Subcutaneous abdominal adipose tissue (tissue), 5 donors: Measurements from ENCODE around the gene TRH.
"Not testable (repeated sequence)": the region's sequence is repeated elsewhere in the genome, so short reads cannot be mapped to it uniquely, and the experiment has no call there.

Experiments used
- H3K27ac ChIP-seq: one replicate; pipeline ENCODE4 v1.7.0; 2013; ENCODE audit warnings: low read depth, mild to moderate bottlenecking, inconsistent platforms, low read length, moderate library complexity
- H3K27me3 ChIP-seq, 5 donors: one replicate each; pipeline ENCODE4 v1.7.0; 2013; ENCODE audit warnings: low read length in 5 of 5, inconsistent platforms in 1 of 5; ENCODE audit not compliant: control insufficient read depth in 5 of 5, insufficient read depth in 4 of 5
- H3K36me3 ChIP-seq, 5 donors: one replicate each; pipeline ENCODE4 v1.7.0; 2013; ENCODE audit warnings: low read length in 5 of 5; ENCODE audit not compliant: control insufficient read depth in 5 of 5, insufficient read depth in 5 of 5
- H3K4me1 ChIP-seq, 5 donors: one replicate each; pipeline ENCODE4 v1.7.0; 2013; ENCODE audit warnings: low read length in 5 of 5, mild to moderate bottlenecking in 3 of 5, moderate library complexity in 1 of 5; ENCODE audit not compliant: control insufficient read depth in 5 of 5, insufficient read depth in 5 of 5
- H3K4me3 ChIP-seq, 5 donors: one replicate each; pipeline ENCODE4 v1.7.0; 2013; ENCODE audit warnings: low read length in 5 of 5, low read depth in 1 of 5
- H3K9ac ChIP-seq, 5 donors: one replicate each; pipeline ENCODE4 v1.7.0; 2013; ENCODE audit warnings: low read length in 5 of 5, mild to moderate bottlenecking in 4 of 5, moderate library complexity in 3 of 5
- H3K9me3 ChIP-seq, 5 donors: one replicate each; pipeline ENCODE4 v1.7.0; 2013; ENCODE audit warnings: low read length in 5 of 5; ENCODE audit not compliant: control insufficient read depth in 5 of 5
- donor health status: healthy.
- donor health status: healthy.
- donor health status: healthy.
- donor health status: healthy.
- donor health status: healthy.

Gene TRH

DNA sequence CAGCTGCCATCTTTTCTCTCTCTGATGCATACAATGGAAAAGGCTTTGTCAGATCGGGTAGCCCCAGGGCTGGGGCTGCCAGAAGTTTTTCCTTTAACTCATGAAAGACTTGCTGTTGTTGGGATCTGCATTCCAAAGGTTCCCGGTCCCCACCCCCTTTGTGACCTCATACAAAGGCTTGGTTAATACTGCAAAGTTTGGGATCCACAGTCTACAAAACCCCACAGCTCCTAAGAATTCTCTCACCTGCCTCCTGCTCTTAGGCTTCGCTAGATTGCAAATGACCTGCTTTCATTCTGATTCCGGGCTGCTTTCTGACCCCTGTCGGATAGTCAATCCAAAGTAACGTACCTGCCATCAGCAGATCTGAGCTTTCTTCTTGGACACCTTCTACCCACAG, 52.9 kb downstream of the TRH start:
- H3K36me3 ChIP-seq, H3K9ac ChIP-seq, H3K4me1 ChIP-seq, H3K9me3 ChIP-seq, H3K27me3 ChIP-seq, H3K27ac ChIP-seq, H3K4me3 ChIP-seq: not testable (repeated sequence)
